ENCODE measurements around the gene CDH15. TPM values are rescaled to one million over a fixed set of nuclear protein-coding genes. Genes with fewer than 3 reads are reported as not detected.

CDH15 gene
- total RNA-seq, 1 donor from 2014 or later, result 0.18 TPM

GRCh38 chr16:89130448-89130847 is 41.1 kb upstream of the CDH15 start:
- H3K79me2 ChIP-seq (ENCODE audit: insufficient read depth, low read length), result no peaks in the 10 kb centered on the region
- no peak overlapping the region for H3K9ac ChIP-seq (ENCODE audit: low read length)
- Mint-ChIP-seq H3K4me1 (ENCODE audit: low read depth, unreplicated experiment) (no peaks in the 10 kb centered on the region), H3K9me3 (ENCODE audit: unreplicated experiment) (peaks cover 2% of the 10 kb centered on the region), H3K36me3 (ENCODE audit: low read depth, unreplicated experiment) (peaks cover 23% of the 10 kb centered on the region), H3K4me3 (ENCODE audit: unreplicated experiment) (no peak overlapping the region), H3K27ac (ENCODE audit: unreplicated experiment) (no peak overlapping the region), H3K27me3 (ENCODE audit: low read depth, unreplicated experiment) (no peaks in the 10 kb centered on the region)
- no peaks in the 10 kb centered on the region for H3K27me3 ChIP-seq (ENCODE audit: insufficient read depth, low read length)
- no peaks in the 10 kb centered on the region for H3K4me1 ChIP-seq (ENCODE audit: insufficient read depth, low read length)
- no peak overlapping the region for H3K4me3 ChIP-seq (ENCODE audit: insufficient read depth, low read depth, low read length)
- H3K36me3 ChIP-seq (ENCODE audit: insufficient read depth, low read length), result peaks cover 3% of the 10 kb centered on the region
- H3K9me3 ChIP-seq (ENCODE audit: insufficient read depth, low read depth, low read length), result peaks cover 4% of the 10 kb centered on the region
- no peak overlapping the region for H3K27ac ChIP-seq (ENCODE audit: low read depth, low read length)
- no peak overlapping the region for H2AFZ ChIP-seq (ENCODE audit: low read depth, low read length)
- no peak for DNase-seq (ENCODE audit: low read depth)
- TF ChIP-seq CTCF (IDR thresholded peaks at IDR 0.05; ENCODE audit: insufficient read depth, low read depth, low read length), result no peak
- TF ChIP-seq EZH2 (IDR thresholded peaks at IDR 0.05; ENCODE audit: insufficient read depth, low read length), result no peak
- H3K4me2 ChIP-seq (ENCODE audit: low read length), result no peak overlapping the region
- H4K20me1 ChIP-seq (ENCODE audit: insufficient read depth, low read length), result peaks cover 4% of the 10 kb centered on the region
- no peak for FAIRE-seq

GRCh38 chr16:89131783-89132182 is 39.8 kb upstream of the CDH15 start:
- peaks cover 2% of the 10 kb centered on the region for H3K9me3 Mint-ChIP-seq (ENCODE audit: unreplicated experiment)
- no peak overlapping the region for H3K27ac Mint-ChIP-seq (ENCODE audit: unreplicated experiment)
- H3K27me3 Mint-ChIP-seq (ENCODE audit: low read depth, unreplicated experiment), result no peaks in the 10 kb centered on the region
- no peak for DNase-seq (ENCODE audit: low read depth)
- H3K36me3 ChIP-seq (ENCODE audit: insufficient read depth, low read length), result no peaks in the 10 kb centered on the region
- FAIRE-seq, result no peak
- H3K27ac ChIP-seq (ENCODE audit: low read depth, low read length), result no peak overlapping the region
- H3K9me3 ChIP-seq (ENCODE audit: insufficient read depth, low read depth, low read length), result no peaks in the 10 kb centered on the region
- H4K20me1 ChIP-seq (ENCODE audit: insufficient read depth, low read length), result peaks cover 4% of the 10 kb centered on the region
- no peak overlapping the region for H3K4me3 Mint-ChIP-seq (ENCODE audit: unreplicated experiment)
- no peak overlapping the region for H3K9ac ChIP-seq (ENCODE audit: low read length)
- H3K4me1 ChIP-seq (ENCODE audit: insufficient read depth, low read length), result no peaks in the 10 kb centered on the region
- H3K27me3 ChIP-seq (ENCODE audit: insufficient read depth, low read length), result no peaks in the 10 kb centered on the region
- H2AFZ ChIP-seq (ENCODE audit: low read depth, low read length), result no peak overlapping the region
- TF ChIP-seq CTCF (IDR thresholded peaks at IDR 0.05; ENCODE audit: insufficient read depth, low read depth, low read length), result no peak
- no peak for TF ChIP-seq EZH2 (IDR thresholded peaks at IDR 0.05; ENCODE audit: insufficient read depth, low read length)
- H3K4me2 ChIP-seq (ENCODE audit: low read length), result no peak overlapping the region
- H3K79me2 ChIP-seq (ENCODE audit: insufficient read depth, low read length), result no peaks in the 10 kb centered on the region
- H3K4me3 ChIP-seq (ENCODE audit: insufficient read depth, low read depth, low read length), result no peak overlapping the region
- peaks cover 25% of the 10 kb centered on the region for H3K36me3 Mint-ChIP-seq (ENCODE audit: low read depth, unreplicated experiment)
- no peaks in the 10 kb centered on the region for H3K4me1 Mint-ChIP-seq (ENCODE audit: low read depth, unreplicated experiment)

GRCh38 chr16:89132194-89133005 is 39.1 kb upstream of the CDH15 start:
- no peak overlapping the region for H2AFZ ChIP-seq (ENCODE audit: low read depth, low read length)
- H3K36me3 Mint-ChIP-seq (ENCODE audit: low read depth, unreplicated experiment), result peaks cover 25% of the 10 kb centered on the region

More at GRCh38 chr16:89132194-89133005, 39.1 kb upstream of the CDH15 start:
- H3K4me3 Mint-ChIP-seq (ENCODE audit: unreplicated experiment), result no peak overlapping the region
- H3K4me1 ChIP-seq (ENCODE audit: insufficient read depth, low read length), result no peaks in the 10 kb centered on the region
- no peaks in the 10 kb centered on the region for H3K79me2 ChIP-seq (ENCODE audit: insufficient read depth, low read length)
- no peak overlapping the region for H3K9ac ChIP-seq (ENCODE audit: low read length)
- TF ChIP-seq CTCF (IDR thresholded peaks at IDR 0.05; ENCODE audit: insufficient read depth, low read depth, low read length) (no peak), EZH2 (IDR thresholded peaks at IDR 0.05; ENCODE audit: insufficient read depth, low read length) (no peak)
- no peak for FAIRE-seq
- H3K27me3 Mint-ChIP-seq (ENCODE audit: low read depth, unreplicated experiment), result no peaks in the 10 kb centered on the region
- no peak overlapping the region for H3K4me3 ChIP-seq (ENCODE audit: insufficient read depth, low read depth, low read length)
- no peak overlapping the region for H3K4me2 ChIP-seq (ENCODE audit: low read length)
- no peak overlapping the region for H3K27ac Mint-ChIP-seq (ENCODE audit: unreplicated experiment)
- H3K27ac ChIP-seq (ENCODE audit: low read depth, low read length), result no peak overlapping the region
- DNase-seq (ENCODE audit: low read depth), result no peak
- peaks cover 4% of the 10 kb centered on the region for H4K20me1 ChIP-seq (ENCODE audit: insufficient read depth, low read length)
- H3K4me1 Mint-ChIP-seq (ENCODE audit: low read depth, unreplicated experiment), result no peaks in the 10 kb centered on the region
- H3K27me3 ChIP-seq (ENCODE audit: insufficient read depth, low read length), result no peaks in the 10 kb centered on the region
- H3K9me3 ChIP-seq (ENCODE audit: insufficient read depth, low read depth, low read length), result no peaks in the 10 kb centered on the region
- no peaks in the 10 kb centered on the region for H3K36me3 ChIP-seq (ENCODE audit: insufficient read depth, low read length)
- peaks cover 2% of the 10 kb centered on the region for H3K9me3 Mint-ChIP-seq (ENCODE audit: unreplicated experiment)

Data from astrocyte (in vitro differentiated cells and primary cell).